SKM-1 (cell line): ENCODE data around the gene TRHDE.

ENCODE experiments used
- DNase-seq: peaks from one replicate; lab custom pipeline; 2025; ENCODE audit not compliant: unreplicated experiment; lab: John Stamatoyannopoulos, UW

Gene TRHDE

GRCh38 chr12:72433298-72433697 lies 161.1 kb downstream of the TRHDE start:
- no peak for DNase-seq

GRCh38 chr12:72434999-72435398 lies 162.8 kb downstream of the TRHDE start:
- DNase-seq = no peak

- no peak for DNase-seq
These were observed 170.0 kb downstream of the TRHDE start for GRCh38 chr12:72442217-72442616.

GRCh38 chr12:72444125-72444524 lies 172.0 kb downstream of the TRHDE start:
- DNase-seq = no peak

GRCh38 chr12:72444566-72444965 lies 172.4 kb downstream of the TRHDE start:
- DNase-seq = no peak

- DNase-seq = no peak
These were observed 175.9 kb downstream of the TRHDE start for GRCh38 chr12:72448089-72448488.

GRCh38 chr12:72448805-72449204 lies 176.6 kb downstream of the TRHDE start:
- no peak for DNase-seq

- no peak for DNase-seq
These were observed 180.9 kb downstream of the TRHDE start for GRCh38 chr12:72453066-72453465.

- no peak for DNase-seq
These were observed 181.4 kb downstream of the TRHDE start for GRCh38 chr12:72453550-72453949.

- DNase-seq = no peak
These were observed 192.3 kb downstream of the TRHDE start for GRCh38 chr12:72464471-72464870.

GRCh38 chr12:72465155-72465554 lies 193.0 kb downstream of the TRHDE start:
- DNase-seq = no peak

- DNase-seq = no peak
These were observed 193.9 kb downstream of the TRHDE start for GRCh38 chr12:72465940-72466630.

GRCh38 chr12:72467985-72468384 lies 195.8 kb downstream of the TRHDE start:
- DNase-seq = no peak

GRCh38 chr12:72468505-72468904 lies 196.3 kb downstream of the TRHDE start:
- DNase-seq = no peak

- DNase-seq = no peak
These were observed 199.6 kb downstream of the TRHDE start for GRCh38 chr12:72471806-72472205.

GRCh38 chr12:72472350-72472749 lies 200.2 kb downstream of the TRHDE start:
- DNase-seq = no peak

- DNase-seq = no peak
These were observed 204.1 kb downstream of the TRHDE start for GRCh38 chr12:72476301-72476700.

GRCh38 chr12:72485017-72485701 lies 213.0 kb downstream of the TRHDE start:
- DNase-seq = no peak

GRCh38 chr12:72491426-72491825 lies 219.3 kb downstream of the TRHDE start:
- no peak for DNase-seq

GRCh38 chr12:72493407-72493806 lies 221.2 kb downstream of the TRHDE start:
- DNase-seq = no peak

GRCh38 chr12:72498354-72498753 lies 226.2 kb downstream of the TRHDE start:
- no peak for DNase-seq

GRCh38 chr12:72499244-72499643 lies 227.1 kb downstream of the TRHDE start:
- DNase-seq = no peak

GRCh38 chr12:72502546-72502945 lies 230.4 kb downstream of the TRHDE start:
- DNase-seq = no peak
